ENCODE results near the gene MYO10. TPM values are rescaled to one million over a fixed set of nuclear protein-coding genes. Genes with fewer than 3 reads are reported as not detected.
A peak's percentile ranks its signal among the peaks of the same experiment; 100 is the strongest.

Gene MYO10
- total RNA-seq, 4 donors from 2014 or later: 34.7 to 122 (median 71.2) TPM

DNA sequence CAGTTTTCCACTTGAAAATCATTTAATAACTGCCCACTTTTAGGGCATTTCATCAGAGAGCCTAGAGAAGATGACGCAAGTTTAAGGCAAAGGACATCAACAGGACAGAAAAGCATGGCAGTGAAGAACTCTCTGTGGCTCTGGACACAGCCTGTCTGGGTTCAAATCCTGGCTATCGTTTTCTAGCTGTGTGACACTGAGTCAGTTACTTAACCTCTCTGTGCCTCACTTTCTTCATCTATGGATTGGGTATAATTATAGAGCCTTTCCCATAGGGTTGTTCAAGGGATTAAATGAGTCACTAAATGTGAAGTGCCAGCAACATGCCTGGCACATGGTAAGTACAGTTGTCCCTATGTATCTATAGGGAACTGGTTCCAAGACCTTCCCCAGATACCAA, 6.7 kb downstream of the MYO10 start:
- TF ChIP-seq POLR2A (IDR thresholded peaks at IDR 0.05) (no peak), CTCF (IDR thresholded peaks at IDR 0.05) (no peak)
- Histone ChIP-seq H3K27ac (no peak overlapping the region), H3K4me1 (peaks cover 0 to 32% (median 0%) of the 10 kb centered on the region in 4 donors), H3K4me3 (no peak overlapping the region), H3K27me3 (no peaks in the 10 kb centered on the region), H3K9me3 (no peaks in the 10 kb centered on the region), H3K36me3 (no peaks in the 10 kb centered on the region)
- DNase-seq: no peak

GRCh38 chr5:16927613-16928012, 8.5 kb downstream of the MYO10 start:
- DNase-seq: no peak
- no peaks in the 10 kb centered on the region for H3K27me3 ChIP-seq
- TF ChIP-seq CTCF (IDR thresholded peaks at IDR 0.05) (no peak), POLR2A (IDR thresholded peaks at IDR 0.05) (no peak)
- no peaks in the 10 kb centered on the region for H3K9me3 ChIP-seq
- peaks cover 0 to 34% (median 0%) of the 10 kb centered on the region in 4 donors for H3K4me1 ChIP-seq
- no peak overlapping the region for H3K27ac ChIP-seq
- H3K36me3 ChIP-seq: no peaks in the 10 kb centered on the region
- no peak overlapping the region for H3K4me3 ChIP-seq

DNA sequence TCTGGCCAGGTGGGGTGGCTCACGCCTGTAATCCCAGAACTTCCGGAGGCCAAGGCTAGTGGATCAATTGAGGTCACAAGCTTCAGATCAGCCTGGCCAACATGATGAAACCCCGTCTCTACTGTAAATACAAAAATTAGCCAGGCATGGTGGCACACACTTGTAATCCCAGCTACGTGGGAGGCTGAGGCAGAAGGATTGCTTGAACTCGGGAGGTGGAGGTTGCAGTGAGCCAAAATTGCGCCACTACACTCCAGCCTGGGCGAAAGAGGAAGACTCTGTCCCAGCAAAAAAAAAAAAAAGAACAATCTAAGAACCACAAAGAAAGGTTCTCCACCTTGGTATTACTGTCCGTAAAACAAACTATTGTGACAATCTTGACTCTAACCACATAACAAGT, 9.7 kb downstream of the MYO10 start:
- DNase-seq: no peak
- no peaks in the 10 kb centered on the region for H3K36me3 ChIP-seq
- no peak overlapping the region for H3K27ac ChIP-seq
- H3K27me3 ChIP-seq: no peaks in the 10 kb centered on the region
- no peak overlapping the region for H3K4me3 ChIP-seq
- no peak for TF ChIP-seq POLR2A (IDR thresholded peaks at IDR 0.05)
- TF ChIP-seq CTCF (IDR thresholded peaks at IDR 0.05): no peak
- H3K9me3 ChIP-seq: no peaks in the 10 kb centered on the region
- H3K4me1 ChIP-seq: peaks cover 0 to 22% (median 0%) of the 10 kb centered on the region in 4 donors

DNA sequence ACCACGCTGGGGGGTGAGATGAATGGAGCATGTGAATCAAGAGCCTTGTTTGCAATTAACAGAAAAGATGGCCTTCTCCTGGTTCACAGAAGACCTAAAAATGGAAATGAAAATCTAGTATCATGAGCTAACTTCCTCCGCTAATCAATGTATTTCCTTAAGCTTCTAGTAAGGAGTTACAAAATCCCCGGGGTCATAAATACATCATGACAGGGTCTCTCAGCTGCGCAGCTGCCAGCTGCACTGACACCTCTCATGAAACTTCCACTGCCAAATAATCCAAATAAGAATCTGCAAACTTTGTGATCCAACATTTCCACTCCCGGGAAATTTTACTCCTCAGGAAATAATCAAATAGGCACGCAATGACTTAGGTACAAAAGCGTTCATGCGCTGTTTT, 11.9 kb downstream of the MYO10 start:
- no peak for DNase-seq
- Histone ChIP-seq H3K4me1 (peaks cover 0 to 10% (median 0%) of the 10 kb centered on the region in 4 donors), H3K27me3 (no peaks in the 10 kb centered on the region), H3K36me3 (no peaks in the 10 kb centered on the region), H3K4me3 (no peak overlapping the region), H3K9me3 (no peaks in the 10 kb centered on the region), H3K27ac (peak overlapping the region in 1 of 4 donors; percentile 45)
- TF ChIP-seq CTCF (IDR thresholded peaks at IDR 0.05): no peak
- TF ChIP-seq POLR2A (IDR thresholded peaks at IDR 0.05): no peak

GRCh38 chr5:16922430-16922829, 13.7 kb downstream of the MYO10 start:
- H3K36me3 ChIP-seq: no peaks in the 10 kb centered on the region
- H3K4me3 ChIP-seq: no peak overlapping the region
- no peak for DNase-seq
- H3K27me3 ChIP-seq: no peaks in the 10 kb centered on the region
- no peaks in the 10 kb centered on the region for H3K9me3 ChIP-seq
- peak overlapping the region in 1 of 4 donors; percentile 15 for H3K27ac ChIP-seq
- TF ChIP-seq CTCF (IDR thresholded peaks at IDR 0.05) (no peak), POLR2A (IDR thresholded peaks at IDR 0.05) (no peak)
- peaks cover 0 to 10% (median 0%) of the 10 kb centered on the region in 4 donors for H3K4me1 ChIP-seq

DNA sequence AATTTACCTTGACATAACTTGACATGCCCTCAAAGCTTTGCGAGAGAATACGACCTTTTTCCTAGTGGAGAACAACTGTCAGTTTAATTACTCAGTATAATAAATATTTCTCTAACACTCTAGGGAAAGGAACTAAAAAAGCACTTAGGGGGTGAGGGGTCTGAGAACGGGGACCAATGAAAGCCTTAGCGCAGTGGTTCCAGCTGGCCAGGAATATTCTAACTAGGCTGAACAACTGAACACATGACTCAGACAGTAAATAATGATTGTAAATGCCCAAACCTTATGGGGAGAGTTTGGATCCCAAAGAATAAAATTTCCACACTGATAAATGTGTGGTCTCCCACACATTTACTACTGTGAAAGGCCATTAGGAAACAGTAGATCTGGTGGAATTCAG, 14.9 kb downstream of the MYO10 start:
- no peaks in the 10 kb centered on the region for H3K27me3 ChIP-seq
- H3K36me3 ChIP-seq: no peaks in the 10 kb centered on the region
- H3K9me3 ChIP-seq: no peaks in the 10 kb centered on the region
- H3K4me1 ChIP-seq: peaks cover 0 to 10% (median 0%) of the 10 kb centered on the region in 4 donors
- H3K27ac ChIP-seq: no peak overlapping the region
- TF ChIP-seq POLR2A (IDR thresholded peaks at IDR 0.05): no peak
- no peak for TF ChIP-seq CTCF (IDR thresholded peaks at IDR 0.05)
- no peak for DNase-seq
- no peak overlapping the region for H3K4me3 ChIP-seq

All from Peyer's patch (tissue), 4 donors.